Lower leg skin (tissue), 3 donors: ENCODE measurements around the gene HENMT1.

Source experiments
- POLR2A ChIP-seq, 2 donors: fragments of 450-650 bp; IDR thresholded peaks; one replicate each; pipeline ENCODE4 v1.6.1; 2016 to 2017; ENCODE audit warnings: antibody characterized with exemption in 2 of 2, mild to moderate bottlenecking in 1 of 2, moderate library complexity in 1 of 2
- TF ChIP-seq, protein P1 (sequence below), 3 donors: fragments of 450-650 bp; IDR thresholded peaks; one replicate each; pipeline ENCODE4 v1.5.1; 2016; ENCODE audit warnings: antibody characterized with exemption in 3 of 3, mild to moderate bottlenecking in 3 of 3, moderate library complexity in 2 of 3

DNA sequence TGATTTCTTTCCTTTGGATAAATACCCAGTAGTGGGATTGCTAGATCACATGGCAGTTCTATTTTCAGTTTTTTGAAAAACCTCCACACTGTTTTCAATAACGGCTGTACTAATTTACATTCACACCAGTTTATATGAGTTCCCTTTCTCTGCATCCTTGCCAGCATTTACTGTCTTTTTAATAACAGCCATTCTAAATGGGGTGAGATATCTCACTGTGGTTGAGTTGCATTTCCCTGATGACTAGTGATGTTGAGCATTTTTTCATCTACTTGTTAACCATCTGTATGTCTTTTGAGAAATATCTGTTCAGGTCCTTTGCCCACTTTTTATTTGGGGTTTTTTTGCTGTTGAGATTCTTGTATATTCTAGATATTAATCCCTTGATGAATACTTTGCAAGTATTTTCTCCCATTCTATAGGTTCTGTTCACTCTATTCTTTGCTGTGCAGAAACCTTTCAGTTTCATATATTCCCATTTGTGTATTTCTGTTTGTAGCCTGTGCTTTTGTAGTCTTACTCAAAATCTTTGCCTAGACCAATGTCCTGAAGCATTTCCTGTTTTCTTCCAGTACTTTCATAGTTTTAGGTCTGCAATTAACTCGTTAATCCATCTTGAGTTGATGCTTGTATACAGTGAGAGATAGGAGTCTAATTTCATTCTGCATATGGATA lies 7.3 kb downstream of the HENMT1 start:
- TF ChIP-seq, protein P1, sequence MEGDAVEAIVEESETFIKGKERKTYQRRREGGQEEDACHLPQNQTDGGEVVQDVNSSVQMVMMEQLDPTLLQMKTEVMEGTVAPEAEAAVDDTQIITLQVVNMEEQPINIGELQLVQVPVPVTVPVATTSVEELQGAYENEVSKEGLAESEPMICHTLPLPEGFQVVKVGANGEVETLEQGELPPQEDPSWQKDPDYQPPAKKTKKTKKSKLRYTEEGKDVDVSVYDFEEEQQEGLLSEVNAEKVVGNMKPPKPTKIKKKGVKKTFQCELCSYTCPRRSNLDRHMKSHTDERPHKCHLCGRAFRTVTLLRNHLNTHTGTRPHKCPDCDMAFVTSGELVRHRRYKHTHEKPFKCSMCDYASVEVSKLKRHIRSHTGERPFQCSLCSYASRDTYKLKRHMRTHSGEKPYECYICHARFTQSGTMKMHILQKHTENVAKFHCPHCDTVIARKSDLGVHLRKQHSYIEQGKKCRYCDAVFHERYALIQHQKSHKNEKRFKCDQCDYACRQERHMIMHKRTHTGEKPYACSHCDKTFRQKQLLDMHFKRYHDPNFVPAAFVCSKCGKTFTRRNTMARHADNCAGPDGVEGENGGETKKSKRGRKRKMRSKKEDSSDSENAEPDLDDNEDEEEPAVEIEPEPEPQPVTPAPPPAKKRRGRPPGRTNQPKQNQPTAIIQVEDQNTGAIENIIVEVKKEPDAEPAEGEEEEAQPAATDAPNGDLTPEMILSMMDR (IDR thresholded peaks at IDR 0.05), result no peak
- no peak for TF ChIP-seq POLR2A (IDR thresholded peaks at IDR 0.05)
